ENCODE data around the gene AGRN.

Gene AGRN

DNA sequence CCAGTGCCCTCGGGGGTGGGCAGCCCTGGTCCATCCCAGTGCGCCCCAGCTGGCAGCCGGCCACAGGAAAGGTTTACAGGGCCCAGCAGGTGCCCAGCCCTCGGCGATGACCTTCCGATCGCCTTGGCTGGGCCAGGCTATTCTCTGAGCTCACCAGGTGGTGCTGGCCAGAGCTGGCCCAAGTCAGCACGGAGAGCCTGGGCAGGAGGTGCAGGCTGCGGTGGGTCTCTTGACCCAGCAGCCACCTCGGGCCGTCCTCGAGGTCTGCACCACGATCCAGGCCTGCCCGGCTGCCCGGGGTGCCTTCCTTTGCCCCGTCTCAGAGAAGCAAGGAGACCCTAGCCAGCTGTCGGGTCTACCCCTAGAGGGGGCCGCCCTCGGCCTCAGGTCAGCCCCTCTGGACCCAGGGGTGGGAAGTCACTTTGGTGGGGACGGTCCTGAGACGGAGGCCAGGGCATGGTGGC is 38.4 kb upstream of the AGRN start:
- Mint-ChIP-seq H3K9me3 (peaks cover 3% of the 10 kb centered on the region), H3K27ac (no peak overlapping the region), H3K27me3 (ENCODE audit: low read depth) (peaks cover 41% of the 10 kb centered on the region), H3K4me3 (no peak overlapping the region), H3K36me3 (ENCODE audit: low read depth) (peaks cover 4% of the 10 kb centered on the region), H3K4me1 (peaks cover 6% of the 10 kb centered on the region)
- TF ChIP-seq, protein P1, sequence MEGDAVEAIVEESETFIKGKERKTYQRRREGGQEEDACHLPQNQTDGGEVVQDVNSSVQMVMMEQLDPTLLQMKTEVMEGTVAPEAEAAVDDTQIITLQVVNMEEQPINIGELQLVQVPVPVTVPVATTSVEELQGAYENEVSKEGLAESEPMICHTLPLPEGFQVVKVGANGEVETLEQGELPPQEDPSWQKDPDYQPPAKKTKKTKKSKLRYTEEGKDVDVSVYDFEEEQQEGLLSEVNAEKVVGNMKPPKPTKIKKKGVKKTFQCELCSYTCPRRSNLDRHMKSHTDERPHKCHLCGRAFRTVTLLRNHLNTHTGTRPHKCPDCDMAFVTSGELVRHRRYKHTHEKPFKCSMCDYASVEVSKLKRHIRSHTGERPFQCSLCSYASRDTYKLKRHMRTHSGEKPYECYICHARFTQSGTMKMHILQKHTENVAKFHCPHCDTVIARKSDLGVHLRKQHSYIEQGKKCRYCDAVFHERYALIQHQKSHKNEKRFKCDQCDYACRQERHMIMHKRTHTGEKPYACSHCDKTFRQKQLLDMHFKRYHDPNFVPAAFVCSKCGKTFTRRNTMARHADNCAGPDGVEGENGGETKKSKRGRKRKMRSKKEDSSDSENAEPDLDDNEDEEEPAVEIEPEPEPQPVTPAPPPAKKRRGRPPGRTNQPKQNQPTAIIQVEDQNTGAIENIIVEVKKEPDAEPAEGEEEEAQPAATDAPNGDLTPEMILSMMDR (IDR thresholded peaks at IDR 0.05; ENCODE audit: unreplicated experiment in 3 of 3) = no peak

DNA sequence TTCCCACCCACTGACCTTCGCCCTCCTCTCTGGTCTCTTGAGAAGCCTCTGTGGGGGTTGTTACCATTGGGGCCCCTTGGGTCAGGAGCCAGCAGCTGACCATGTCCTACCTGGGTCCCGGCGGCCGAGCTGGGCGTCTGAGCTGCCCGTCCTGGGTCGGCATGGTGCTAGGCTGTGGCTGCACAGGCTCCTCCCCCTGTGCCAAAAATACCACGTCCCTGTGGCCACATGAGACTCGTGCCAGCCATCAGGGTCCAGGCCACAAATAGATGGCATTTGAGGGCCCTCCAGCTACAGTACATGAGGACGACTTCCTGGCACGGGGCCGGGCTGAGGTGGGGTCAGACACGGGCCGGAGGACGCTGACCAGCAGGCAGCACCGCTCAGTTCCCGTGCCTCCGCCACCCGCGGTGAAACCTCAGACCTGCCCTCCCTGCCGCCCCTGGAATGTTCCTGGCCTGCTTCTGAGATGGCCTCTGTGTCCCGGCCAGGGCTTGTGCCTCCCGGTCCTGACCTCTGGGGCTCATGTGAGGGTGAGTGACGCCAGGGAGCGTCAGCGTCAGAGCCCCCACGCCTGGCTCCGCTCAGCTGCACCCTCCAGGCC is 37.9 kb upstream of the AGRN start, which contains the start of gene PERM1:
TSS of gene PERM1 (minus strand) at position 139 of the 604 bp plus-strand sequence. CDS start 1,064 bp downstream, outside the sequence.
- Mint-ChIP-seq H3K27ac (no peak within 1 kb of the TSS), H3K4me1 (peaks cover 6% of the 10 kb centered on the region), H3K27me3 (ENCODE audit: low read depth) (peaks cover 41% of the 10 kb centered on the region), H3K36me3 (ENCODE audit: low read depth) (peaks cover 4% of the 10 kb centered on the region), H3K9me3 (peaks cover 3% of the 10 kb centered on the region), H3K4me3 (no peak within 1 kb of the TSS)
- TF ChIP-seq, protein P1 (IDR thresholded peaks at IDR 0.05; ENCODE audit: unreplicated experiment in 3 of 3) = no peak

DNA sequence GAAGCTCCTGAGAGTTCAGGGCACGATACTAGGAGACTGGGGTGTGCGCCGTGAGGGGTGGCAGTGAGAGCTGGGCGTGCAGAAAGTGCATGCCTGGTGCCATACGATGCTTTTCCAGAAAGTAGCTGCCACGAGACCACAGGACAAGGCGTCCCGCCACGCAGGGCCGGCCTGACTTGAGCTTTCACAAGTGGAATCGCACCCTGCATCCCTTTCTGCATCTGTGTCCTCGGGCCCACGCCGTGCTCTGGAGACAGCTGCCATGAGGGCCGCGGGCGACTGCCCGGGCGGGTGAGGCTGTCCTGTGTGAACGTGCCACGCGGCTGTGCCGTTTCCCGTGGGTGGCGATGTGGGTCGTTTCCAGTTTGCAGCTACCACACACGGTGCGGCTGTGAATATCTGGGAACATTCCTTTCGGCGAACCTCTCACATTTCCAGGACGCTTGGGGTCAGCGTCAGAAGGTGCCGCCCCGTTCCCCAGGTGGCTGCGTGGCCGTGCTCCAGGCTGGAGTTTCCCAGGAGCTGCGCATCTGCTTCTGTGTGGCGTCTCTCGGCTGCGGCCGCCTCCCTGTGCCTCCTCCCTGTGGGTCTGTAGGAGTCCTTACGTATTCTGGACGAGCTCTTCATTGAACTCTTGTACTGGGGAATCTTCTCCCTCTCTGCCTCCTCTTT is 37.0 kb upstream of the AGRN start:
- Mint-ChIP-seq H3K36me3 (ENCODE audit: low read depth) (peaks cover 4% of the 10 kb centered on the region), H3K4me1 (peaks cover 6% of the 10 kb centered on the region), H3K4me3 (no peak overlapping the region), H3K27me3 (ENCODE audit: low read depth) (peaks cover 41% of the 10 kb centered on the region), H3K27ac (no peak overlapping the region), H3K9me3 (peaks cover 4% of the 10 kb centered on the region)
- TF ChIP-seq, protein P1 (IDR thresholded peaks at IDR 0.05; ENCODE audit: unreplicated experiment in 3 of 3) = no peak

DNA sequence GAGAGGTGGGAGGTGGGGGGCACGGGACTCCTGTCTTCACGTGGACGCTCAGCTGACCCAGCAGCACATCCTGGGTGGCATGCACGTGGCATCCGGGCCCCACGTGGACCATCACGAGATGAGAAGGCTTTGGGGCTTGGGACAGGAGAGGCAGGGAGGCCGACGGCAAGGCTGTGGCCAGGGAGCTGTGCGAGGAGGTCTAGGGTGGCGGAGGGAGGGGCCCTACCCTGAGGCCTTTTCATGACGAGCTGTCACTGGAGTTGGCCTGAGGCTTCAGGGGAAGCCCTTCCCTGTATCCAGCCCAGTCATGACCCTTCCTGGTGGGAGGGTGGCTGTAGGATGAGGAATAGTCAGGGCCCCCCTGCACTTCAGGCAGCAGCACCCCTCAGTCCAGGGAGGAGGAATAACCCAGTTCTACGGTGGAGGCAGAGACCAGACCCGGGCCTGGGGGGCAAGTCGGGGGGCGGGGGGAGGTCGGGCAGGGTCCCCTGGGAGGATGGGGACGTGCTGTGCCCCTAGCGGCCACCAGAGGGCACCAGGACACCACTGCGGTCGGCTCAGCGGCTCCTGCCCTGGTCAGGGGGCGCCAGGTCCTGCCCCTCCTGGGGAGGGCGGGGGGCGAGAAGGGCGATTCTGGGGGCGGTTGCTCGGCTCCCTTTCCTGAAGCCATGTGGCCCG is 36.0 kb upstream of the AGRN start:
- Mint-ChIP-seq H3K36me3 (ENCODE audit: low read depth) (no peaks in the 10 kb centered on the region), H3K27me3 (ENCODE audit: low read depth) (peaks cover 43% of the 10 kb centered on the region), H3K9me3 (peaks cover 7% of the 10 kb centered on the region), H3K4me3 (peak overlapping the region in 1 of 3 experiments; percentile 21), H3K27ac (no peak overlapping the region), H3K4me1 (peaks cover 6% of the 10 kb centered on the region)
- TF ChIP-seq, protein P1 (IDR thresholded peaks at IDR 0.05; ENCODE audit: unreplicated experiment in 3 of 3) = peak; percentile 95 to 96 (median 95)

DNA sequence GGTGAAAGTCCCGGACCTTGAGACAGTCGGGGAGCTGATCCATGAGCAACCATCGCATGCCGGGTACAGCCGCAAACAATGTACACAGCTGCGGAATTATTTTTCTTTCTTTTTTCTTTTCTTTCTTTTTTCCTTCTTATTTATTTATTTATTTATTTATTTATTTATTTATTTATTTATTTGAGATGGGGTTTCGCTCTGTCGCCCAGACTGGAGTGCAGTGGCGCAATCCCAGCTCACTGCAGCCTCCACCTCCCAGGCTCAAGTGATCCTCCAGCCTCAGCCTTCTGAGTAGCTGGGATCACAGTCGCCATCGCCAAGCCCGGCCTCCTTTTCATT is 35.5 kb upstream of the AGRN start:
- Mint-ChIP-seq H3K9me3 (peaks cover 12% of the 10 kb centered on the region), H3K4me3 (no peak overlapping the region), H3K27me3 (ENCODE audit: low read depth) (peaks cover 48% of the 10 kb centered on the region), H3K4me1 (peaks cover 6% of the 10 kb centered on the region), H3K36me3 (ENCODE audit: low read depth) (no peaks in the 10 kb centered on the region), H3K27ac (no peak overlapping the region)
- TF ChIP-seq, protein P1 (IDR thresholded peaks at IDR 0.05; ENCODE audit: unreplicated experiment in 3 of 3) = peak; percentile 22 to 52 (median 40)

Data from nephron (organoid).